ENCODE data around the gene CDK5. TPM values are rescaled to one million over a fixed set of nuclear protein-coding genes. Genes with fewer than 3 reads are reported as not detected.
A peak's percentile ranks its signal among the peaks of the same experiment; 100 is the strongest.

Gene CDK5
- total RNA-seq, 1 donor from 2014 or later, result 15.8 TPM

GRCh38 chr7:151008511-151009323 is 49.0 kb downstream of the CDK5 start:
- Histone ChIP-seq H3K4me1 (peaks cover 4 to 5% of the 10 kb centered on the region in 2 donors), H3K27ac (no peak overlapping the region), H3K36me3 (no peaks in the 10 kb centered on the region), H3K4me3 (peak overlapping the region in 1 of 2 donors; percentile 20), H3K9me3 (no peaks in the 10 kb centered on the region), H3K27me3 (peaks cover 8% of the 10 kb centered on the region)
- intact Hi-C loops (cut with DNase I), result no loop called here
- TF ChIP-seq, protein P1, sequence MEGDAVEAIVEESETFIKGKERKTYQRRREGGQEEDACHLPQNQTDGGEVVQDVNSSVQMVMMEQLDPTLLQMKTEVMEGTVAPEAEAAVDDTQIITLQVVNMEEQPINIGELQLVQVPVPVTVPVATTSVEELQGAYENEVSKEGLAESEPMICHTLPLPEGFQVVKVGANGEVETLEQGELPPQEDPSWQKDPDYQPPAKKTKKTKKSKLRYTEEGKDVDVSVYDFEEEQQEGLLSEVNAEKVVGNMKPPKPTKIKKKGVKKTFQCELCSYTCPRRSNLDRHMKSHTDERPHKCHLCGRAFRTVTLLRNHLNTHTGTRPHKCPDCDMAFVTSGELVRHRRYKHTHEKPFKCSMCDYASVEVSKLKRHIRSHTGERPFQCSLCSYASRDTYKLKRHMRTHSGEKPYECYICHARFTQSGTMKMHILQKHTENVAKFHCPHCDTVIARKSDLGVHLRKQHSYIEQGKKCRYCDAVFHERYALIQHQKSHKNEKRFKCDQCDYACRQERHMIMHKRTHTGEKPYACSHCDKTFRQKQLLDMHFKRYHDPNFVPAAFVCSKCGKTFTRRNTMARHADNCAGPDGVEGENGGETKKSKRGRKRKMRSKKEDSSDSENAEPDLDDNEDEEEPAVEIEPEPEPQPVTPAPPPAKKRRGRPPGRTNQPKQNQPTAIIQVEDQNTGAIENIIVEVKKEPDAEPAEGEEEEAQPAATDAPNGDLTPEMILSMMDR (IDR thresholded peaks at IDR 0.05), result peak; percentile 56 to 75 (median 57)
- no peak for DNase-seq (ENCODE audit: low spot score in 2 of 2)

GRCh38 chr7:151008143-151008510 is 49.6 kb downstream of the CDK5 start:
- Histone ChIP-seq H3K4me3 (peak overlapping the region in 1 of 2 donors; percentile 20), H3K4me1 (peaks cover 0 to under 1% of the 10 kb centered on the region in 2 donors), H3K27ac (no peak overlapping the region), H3K9me3 (no peaks in the 10 kb centered on the region), H3K27me3 (peaks cover 3% of the 10 kb centered on the region), H3K36me3 (no peaks in the 10 kb centered on the region)
- DNase-seq (ENCODE audit: low spot score in 2 of 2), result no peak
- TF ChIP-seq, protein P1 (IDR thresholded peaks at IDR 0.05), result no peak
- intact Hi-C loops (cut with DNase I), result no loop called here

DNA sequence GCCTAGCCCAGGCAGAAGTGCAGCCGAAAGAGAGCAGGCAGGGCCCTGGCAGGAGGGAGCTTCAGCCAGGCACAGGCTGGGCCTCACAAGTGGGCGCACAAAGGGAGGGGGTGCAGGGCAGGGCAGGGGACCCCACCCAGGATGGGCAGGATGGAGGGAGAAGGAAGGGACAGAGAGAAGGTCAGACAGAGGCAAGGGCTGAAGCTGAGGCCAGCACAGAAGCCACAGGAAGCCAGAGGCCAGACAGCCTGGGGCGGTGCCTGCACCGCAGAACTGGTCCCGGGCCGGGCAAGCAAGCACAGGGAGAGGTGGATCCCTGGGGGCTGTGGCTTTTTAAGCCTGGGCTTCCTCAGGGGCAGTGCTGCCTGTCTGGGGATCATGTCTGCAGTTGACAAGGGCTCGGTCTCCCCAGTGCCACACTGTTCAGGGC is 50.2 kb downstream of the CDK5 start:
- no peaks in the 10 kb centered on the region for H3K27me3 ChIP-seq
- no peaks in the 10 kb centered on the region for H3K36me3 ChIP-seq
- H3K4me1 ChIP-seq, result no peaks in the 10 kb centered on the region
- H3K4me3 ChIP-seq, result no peak overlapping the region
- no peak for DNase-seq (ENCODE audit: low spot score in 2 of 2)
- intact Hi-C loops (cut with DNase I), result no loop called here
- TF ChIP-seq, protein P1 (IDR thresholded peaks at IDR 0.05), result no peak
- no peak overlapping the region for H3K27ac ChIP-seq
- H3K9me3 ChIP-seq, result no peaks in the 10 kb centered on the region

- no peak overlapping the region for H3K27ac ChIP-seq
- no peak for DNase-seq (ENCODE audit: low spot score in 2 of 2)
- H3K9me3 ChIP-seq, result no peaks in the 10 kb centered on the region
- intact Hi-C loops (cut with DNase I), result no loop called here
- no peaks in the 10 kb centered on the region for H3K36me3 ChIP-seq
- TF ChIP-seq, protein P1 (IDR thresholded peaks at IDR 0.05), result no peak
- H3K27me3 ChIP-seq, result no peaks in the 10 kb centered on the region
- no peak overlapping the region for H3K4me3 ChIP-seq
- no peaks in the 10 kb centered on the region for H3K4me1 ChIP-seq
Observed at GRCh38 chr7:151006590-151007300, 51.0 kb downstream of the CDK5 start.

- no peak overlapping the region for H3K27ac ChIP-seq
- H3K4me1 ChIP-seq, result no peaks in the 10 kb centered on the region
- TF ChIP-seq, protein P1 (IDR thresholded peaks at IDR 0.05), result no peak
- DNase-seq (ENCODE audit: low spot score in 2 of 2), result no peak
- H3K4me3 ChIP-seq, result no peak overlapping the region
- no peaks in the 10 kb centered on the region for H3K27me3 ChIP-seq
- no peaks in the 10 kb centered on the region for H3K36me3 ChIP-seq
- H3K9me3 ChIP-seq, result no peaks in the 10 kb centered on the region
- intact Hi-C loops (cut with DNase I), result no loop called here
Observed at GRCh38 chr7:151005566-151005965, 52.1 kb downstream of the CDK5 start.

Other genes starting within 250 kb of the CDK5 start
- gene AOC1, start 205.4 kb downstream of the CDK5 start, total RNA-seq, result 0.75 TPM
- not detected for gene KCNH2, start 79.6 kb downstream of the CDK5 start, total RNA-seq
- 185 TPM for gene NOS3, start 66.9 kb downstream of the CDK5 start, total RNA-seq
- gene ATG9B, start 33.4 kb downstream of the CDK5 start, total RNA-seq, result not detected
- gene ABCB8, start 29.4 kb downstream of the CDK5 start, total RNA-seq, result 50.8 TPM
- not detected for gene ASIC3, start 9.4 kb downstream of the CDK5 start, total RNA-seq
- gene SLC4A2, start 1.7 kb upstream of the CDK5 start, total RNA-seq, result 390 TPM
- gene FASTK, start 22.9 kb upstream of the CDK5 start, total RNA-seq, result 121 TPM
- gene TMUB1, start 25.6 kb upstream of the CDK5 start, total RNA-seq, result 143 TPM
- 82.6 TPM for gene AGAP3, start 28.6 kb upstream of the CDK5 start, total RNA-seq
- not detected for gene GBX1, start 109.8 kb upstream of the CDK5 start, total RNA-seq
- gene ASB10, start 129.4 kb upstream of the CDK5 start, total RNA-seq, result not detected
- gene H2BK1, start 152.6 kb upstream of the CDK5 start, total RNA-seq, result not detected
- gene ABCF2, start 169.3 kb upstream of the CDK5 start, total RNA-seq, result 85.3 TPM
- gene CHPF2, start 174.6 kb upstream of the CDK5 start, total RNA-seq, result 40.3 TPM
- 105 TPM for gene SMARCD3, start 190.8 kb upstream of the CDK5 start, total RNA-seq

Data from ascending aorta (tissue), 2 donors.